HL-60 (cell line): ENCODE results near the gene CTNNBIP1.

ENCODE experiments used
- DNase-seq, 2 experiments: peaks; one replicate each; pipeline ENCODE4 v3.0.0-alpha.2; 2010 to 2020; ENCODE audit warnings: low read depth in 1 of 2, low spot score in 1 of 2
- H3K27ac ChIP-seq: fragments of 250-450 bp; sonication (Bioruptor Pico); replicated peaks from 2 replicates; pipeline ENCODE4 v1.5.1; 2020; ENCODE audit warnings: mild to moderate bottlenecking, moderate library complexity
- H3K27me3 ChIP-seq: fragments of 250-450 bp; sonication (Bioruptor Pico); 2 replicates; pipeline ENCODE4 v1.5.1; 2021; ENCODE audit warnings: mild to moderate bottlenecking, moderate library complexity; ENCODE audit not compliant: insufficient read depth, poor library complexity, severe bottlenecking
- H3K4me3 ChIP-seq: replicated peaks from 2 replicates; pipeline ENCODE4 v1.5.1; 2011; ENCODE audit warnings: mild to moderate bottlenecking, control low read depth, low read length; ENCODE audit not compliant: insufficient read depth
- GABPA ChIP-seq: IDR thresholded peaks from 2 replicates; pipeline ENCODE4 v1.6.1; 2012; ENCODE audit warnings: low read depth
- POLR2AphosphoS5 ChIP-seq: IDR thresholded peaks from 2 replicates; pipeline ENCODE4 v1.6.1; 2012; ENCODE audit warnings: low read depth
- SPI1 ChIP-seq: IDR thresholded peaks from 2 replicates; pipeline ENCODE4 v1.6.1; 2012; ENCODE audit warnings: low read depth, mild to moderate bottlenecking, borderline replicate concordance
- TF ChIP-seq, protein P1 (sequence below): IDR thresholded peaks from 2 replicates; pipeline ENCODE4 v1.6.1; 2012; ENCODE audit warnings: low read depth; ENCODE audit not compliant: insufficient replicate concordance
- TF ChIP-seq, protein P2 (sequence below): IDR thresholded peaks from one replicate; pipeline ENCODE4 v1.5.1; 2011; ENCODE audit warnings: low read length, control low read depth, inconsistent platforms; ENCODE audit not compliant: insufficient read depth

CTNNBIP1 gene

DNA sequence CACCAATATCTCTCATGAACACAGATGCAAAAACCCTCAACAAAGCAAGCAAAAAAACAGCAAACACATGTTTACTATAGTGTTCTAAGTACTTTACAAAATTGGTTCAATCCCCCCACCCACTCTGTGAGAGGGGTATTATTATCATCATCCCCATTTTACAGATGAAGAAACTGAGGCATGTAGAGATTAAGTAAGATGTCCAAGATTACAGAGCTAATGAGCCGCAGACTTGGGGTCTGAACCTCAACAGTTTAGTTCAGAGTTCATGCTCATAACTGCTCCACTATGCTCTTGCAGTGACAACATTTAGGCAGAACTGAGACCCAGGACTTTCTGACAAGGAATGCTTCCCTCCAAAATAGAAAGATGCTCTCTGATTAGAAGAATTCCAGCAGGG, 108.2 kb downstream of the CTNNBIP1 start:
- TF ChIP-seq, protein P1, sequence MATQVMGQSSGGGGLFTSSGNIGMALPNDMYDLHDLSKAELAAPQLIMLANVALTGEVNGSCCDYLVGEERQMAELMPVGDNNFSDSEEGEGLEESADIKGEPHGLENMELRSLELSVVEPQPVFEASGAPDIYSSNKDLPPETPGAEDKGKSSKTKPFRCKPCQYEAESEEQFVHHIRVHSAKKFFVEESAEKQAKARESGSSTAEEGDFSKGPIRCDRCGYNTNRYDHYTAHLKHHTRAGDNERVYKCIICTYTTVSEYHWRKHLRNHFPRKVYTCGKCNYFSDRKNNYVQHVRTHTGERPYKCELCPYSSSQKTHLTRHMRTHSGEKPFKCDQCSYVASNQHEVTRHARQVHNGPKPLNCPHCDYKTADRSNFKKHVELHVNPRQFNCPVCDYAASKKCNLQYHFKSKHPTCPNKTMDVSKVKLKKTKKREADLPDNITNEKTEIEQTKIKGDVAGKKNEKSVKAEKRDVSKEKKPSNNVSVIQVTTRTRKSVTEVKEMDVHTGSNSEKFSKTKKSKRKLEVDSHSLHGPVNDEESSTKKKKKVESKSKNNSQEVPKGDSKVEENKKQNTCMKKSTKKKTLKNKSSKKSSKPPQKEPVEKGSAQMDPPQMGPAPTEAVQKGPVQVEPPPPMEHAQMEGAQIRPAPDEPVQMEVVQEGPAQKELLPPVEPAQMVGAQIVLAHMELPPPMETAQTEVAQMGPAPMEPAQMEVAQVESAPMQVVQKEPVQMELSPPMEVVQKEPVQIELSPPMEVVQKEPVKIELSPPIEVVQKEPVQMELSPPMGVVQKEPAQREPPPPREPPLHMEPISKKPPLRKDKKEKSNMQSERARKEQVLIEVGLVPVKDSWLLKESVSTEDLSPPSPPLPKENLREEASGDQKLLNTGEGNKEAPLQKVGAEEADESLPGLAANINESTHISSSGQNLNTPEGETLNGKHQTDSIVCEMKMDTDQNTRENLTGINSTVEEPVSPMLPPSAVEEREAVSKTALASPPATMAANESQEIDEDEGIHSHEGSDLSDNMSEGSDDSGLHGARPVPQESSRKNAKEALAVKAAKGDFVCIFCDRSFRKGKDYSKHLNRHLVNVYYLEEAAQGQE = no peak
- TF ChIP-seq GABPA (no peak), POLR2AphosphoS5 (no peak), SPI1 (no peak)
- TF ChIP-seq, protein P2, sequence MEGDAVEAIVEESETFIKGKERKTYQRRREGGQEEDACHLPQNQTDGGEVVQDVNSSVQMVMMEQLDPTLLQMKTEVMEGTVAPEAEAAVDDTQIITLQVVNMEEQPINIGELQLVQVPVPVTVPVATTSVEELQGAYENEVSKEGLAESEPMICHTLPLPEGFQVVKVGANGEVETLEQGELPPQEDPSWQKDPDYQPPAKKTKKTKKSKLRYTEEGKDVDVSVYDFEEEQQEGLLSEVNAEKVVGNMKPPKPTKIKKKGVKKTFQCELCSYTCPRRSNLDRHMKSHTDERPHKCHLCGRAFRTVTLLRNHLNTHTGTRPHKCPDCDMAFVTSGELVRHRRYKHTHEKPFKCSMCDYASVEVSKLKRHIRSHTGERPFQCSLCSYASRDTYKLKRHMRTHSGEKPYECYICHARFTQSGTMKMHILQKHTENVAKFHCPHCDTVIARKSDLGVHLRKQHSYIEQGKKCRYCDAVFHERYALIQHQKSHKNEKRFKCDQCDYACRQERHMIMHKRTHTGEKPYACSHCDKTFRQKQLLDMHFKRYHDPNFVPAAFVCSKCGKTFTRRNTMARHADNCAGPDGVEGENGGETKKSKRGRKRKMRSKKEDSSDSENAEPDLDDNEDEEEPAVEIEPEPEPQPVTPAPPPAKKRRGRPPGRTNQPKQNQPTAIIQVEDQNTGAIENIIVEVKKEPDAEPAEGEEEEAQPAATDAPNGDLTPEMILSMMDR = no peak
- no peak for DNase-seq
- Histone ChIP-seq H3K27me3 (no peaks in the 10 kb centered on the region), H3K27ac (no peak overlapping the region), H3K4me3 (no peak overlapping the region)
